GM18867 (cell line): ENCODE measurements around the gene LEP.
"Not testable (repeated sequence)": the region's sequence is repeated elsewhere in the genome, so short reads cannot be mapped to it uniquely, and the experiment has no call there.

ENCODE experiments used
- ATAC-seq: cut with Tn5 transposase; IDR thresholded peaks from one replicate; pipeline ENCODE4 v1.9.1; 2021; ENCODE audit warnings: mild to moderate bottlenecking, moderate library complexity; ENCODE audit not compliant: unreplicated experiment

The LEP gene

DNA sequence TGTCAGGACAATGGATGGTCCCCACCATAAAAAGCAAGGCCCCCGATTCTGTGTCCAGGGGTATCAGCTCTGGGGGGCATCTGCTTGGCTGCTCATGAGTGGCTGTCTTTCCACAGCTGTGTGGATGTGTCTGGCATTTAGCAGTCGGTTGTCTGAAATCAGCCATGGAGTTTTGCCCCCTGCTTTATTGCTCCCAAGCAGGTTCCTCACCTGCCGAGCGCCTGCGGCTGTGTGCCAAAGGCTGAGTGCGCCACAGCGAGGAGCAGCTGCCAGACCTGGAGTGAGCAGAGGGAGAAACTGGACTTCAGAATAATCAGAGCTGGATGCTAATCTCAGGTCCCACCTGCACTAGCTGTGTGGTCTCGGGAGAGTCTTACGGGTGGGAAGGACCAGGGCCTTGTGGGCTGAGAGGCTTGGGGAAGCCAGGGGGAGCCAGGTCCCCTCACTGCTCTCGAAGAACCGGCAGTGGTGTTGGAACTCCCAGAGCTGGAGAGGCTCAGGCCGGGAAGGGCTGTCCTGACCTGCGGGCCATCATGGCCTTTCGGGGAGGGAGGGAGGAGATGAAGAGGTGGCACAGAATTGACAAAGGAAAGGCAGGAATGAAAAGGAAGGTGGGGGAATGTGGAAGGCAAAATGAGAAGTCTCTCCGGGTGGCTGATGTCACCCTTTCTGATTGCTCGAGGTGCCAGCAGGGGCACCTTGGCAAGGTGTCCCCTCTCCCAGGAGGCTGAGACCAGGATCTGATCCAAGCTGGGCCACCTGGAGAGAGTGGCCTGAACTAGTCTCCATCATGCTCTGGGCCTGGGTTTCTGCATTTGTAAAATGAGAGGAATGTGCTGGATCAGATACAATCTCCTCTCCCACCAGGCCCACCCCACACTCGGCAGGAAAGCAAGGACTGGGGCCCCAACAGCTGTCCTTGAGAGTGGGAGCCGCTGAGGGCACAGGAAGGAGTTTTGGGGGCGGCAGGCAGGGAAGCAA lies 30.2 kb upstream of the LEP start:
- no peak for ATAC-seq

DNA sequence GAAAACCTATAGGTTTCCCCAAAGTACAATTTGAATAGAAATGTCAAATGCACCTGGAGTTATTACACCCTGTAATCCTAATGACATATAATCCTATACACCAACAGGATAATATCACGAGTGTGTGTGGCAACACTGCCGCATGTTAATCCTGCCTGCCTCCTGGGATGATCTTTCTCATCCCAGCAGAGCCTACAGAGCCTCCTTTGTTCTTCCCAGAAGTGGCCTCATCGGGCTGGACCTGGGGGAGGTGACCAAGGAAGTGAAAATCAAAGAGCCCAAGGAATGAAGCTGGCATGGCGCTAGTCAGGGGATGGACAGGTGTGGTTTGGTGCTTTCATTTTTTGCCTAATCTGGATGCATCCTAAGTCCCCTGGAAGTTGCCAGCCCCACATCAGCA lies 29.5 kb upstream of the LEP start:
- no peak for ATAC-seq

DNA sequence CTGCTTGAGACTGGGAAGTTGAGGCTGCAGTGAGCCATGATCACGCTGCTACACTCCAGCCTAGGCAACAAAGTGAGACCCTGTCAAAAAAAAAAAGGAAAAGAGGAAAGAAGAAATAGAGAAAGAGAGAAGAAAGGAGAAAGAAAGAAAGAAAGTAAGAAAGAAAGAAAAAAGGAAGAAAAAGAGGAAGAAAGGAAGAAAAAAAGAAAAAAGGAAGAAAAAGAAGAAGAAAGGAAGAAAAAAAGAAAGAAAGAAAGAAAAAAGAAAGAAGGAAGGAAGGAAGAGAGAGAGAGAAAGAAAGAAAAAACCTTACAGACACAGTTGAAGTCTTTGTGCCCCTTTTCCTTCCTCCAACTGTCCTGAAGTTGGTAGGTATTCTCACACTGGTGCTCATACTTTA lies 26.6 kb upstream of the LEP start:
- ATAC-seq = no peak

DNA sequence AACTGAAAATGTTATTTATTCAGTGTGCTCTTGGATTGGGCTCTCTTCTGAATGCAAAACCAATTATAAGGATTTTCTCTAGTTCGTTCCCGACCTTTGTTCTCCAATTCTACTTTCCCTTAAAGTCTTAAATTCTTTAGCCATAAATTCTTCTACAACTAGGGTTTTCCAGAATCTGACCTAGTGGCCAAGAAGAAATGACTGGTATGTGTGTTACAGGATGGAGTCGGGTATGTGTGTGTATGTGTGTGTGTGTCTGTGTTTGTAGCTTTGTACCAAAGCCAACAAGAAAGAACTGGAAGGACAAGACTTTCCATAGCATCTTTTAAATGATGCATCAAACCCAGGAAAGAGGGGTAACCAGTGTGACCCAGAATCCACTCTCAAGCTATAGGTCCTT lies 25.8 kb upstream of the LEP start:
- no peak for ATAC-seq

DNA sequence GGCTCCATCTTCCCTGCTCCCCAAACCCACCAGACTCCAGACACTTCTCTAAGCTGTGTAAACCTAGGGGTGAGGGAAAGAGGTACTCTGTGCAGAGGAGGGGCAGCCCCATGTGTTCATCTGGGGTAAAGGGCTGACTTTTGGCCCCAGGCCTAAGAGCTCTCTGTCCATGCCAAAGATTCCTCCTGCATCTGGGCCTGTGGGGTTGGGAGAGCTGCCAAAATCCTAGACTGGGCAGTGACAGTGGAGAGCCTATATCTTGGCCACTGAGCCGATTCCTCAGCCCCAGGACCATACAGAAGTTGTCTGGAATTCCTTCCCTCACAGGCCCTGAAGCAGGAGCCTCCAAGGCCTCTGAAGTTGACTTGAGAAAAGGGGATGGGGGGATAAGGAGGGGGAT lies 25.3 kb upstream of the LEP start:
- no peak for ATAC-seq

DNA sequence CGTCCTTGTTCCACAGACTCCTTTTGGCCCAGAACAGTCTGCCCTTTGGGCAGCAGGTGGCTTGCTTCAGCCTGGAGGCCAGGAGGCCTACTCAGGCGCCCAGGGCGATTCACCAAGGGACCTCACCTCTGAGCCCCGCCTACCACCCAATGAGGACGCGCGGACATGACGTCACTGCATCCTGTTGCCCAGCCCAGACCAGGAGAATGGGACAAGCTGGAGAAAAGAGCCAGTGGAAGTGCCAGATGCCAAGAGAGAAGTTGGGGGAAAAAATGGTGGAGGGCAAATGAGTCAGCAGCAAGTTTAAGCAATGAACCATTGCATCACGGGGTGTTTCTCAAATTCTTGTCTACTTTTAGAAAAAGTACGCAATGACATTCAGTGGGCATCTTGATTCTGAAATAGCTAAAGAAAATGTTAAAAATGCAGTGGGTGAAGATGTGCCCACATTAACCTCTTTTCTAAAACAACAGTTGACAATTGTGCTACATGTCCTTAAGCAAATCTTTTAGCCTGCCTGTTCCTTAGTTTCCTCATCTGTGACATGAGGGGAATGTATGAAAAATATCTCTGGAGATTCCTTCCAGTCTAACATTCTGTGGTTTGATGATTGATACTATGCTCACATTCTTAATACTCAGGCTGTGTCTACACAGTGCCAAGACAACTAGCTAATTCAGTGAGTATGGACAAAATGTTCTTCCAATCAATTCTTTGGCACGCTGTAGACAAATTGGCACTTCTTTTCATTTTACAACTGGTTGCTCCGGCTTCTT lies 23.9 kb upstream of the LEP start:
- ATAC-seq = no peak

DNA sequence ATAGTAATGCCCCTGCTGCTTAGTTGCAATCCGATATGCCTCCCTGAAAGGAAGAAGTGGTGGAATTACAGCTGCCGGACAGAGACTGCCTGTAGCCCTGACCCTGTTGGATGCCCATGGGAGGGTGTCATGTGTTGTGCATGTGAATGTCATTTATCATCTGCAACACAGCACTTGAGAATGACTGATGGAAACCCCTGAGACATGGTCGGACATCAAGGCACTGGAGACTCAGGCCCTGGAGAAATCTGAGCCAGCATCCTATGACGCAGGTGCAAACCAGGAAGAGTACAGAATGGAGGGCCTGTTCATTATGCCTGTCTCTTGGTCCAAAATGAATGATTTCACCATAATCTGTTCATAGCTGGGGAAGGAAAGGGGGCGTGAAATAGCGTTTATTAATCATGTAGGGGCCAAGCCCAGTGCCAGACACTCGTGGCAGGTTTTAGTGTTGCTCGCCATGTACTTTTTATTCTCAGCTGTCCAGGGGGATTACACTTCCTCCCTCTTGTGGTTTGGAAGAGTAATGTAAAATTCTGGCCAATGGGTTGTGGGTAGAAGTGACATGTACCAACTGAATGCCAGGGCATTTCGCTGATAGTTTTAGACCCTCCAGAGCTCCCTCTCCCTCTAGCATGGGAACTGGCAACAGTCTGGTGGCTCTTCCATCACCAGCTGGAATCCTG lies 23.0 kb upstream of the LEP start:
- no peak for ATAC-seq

DNA sequence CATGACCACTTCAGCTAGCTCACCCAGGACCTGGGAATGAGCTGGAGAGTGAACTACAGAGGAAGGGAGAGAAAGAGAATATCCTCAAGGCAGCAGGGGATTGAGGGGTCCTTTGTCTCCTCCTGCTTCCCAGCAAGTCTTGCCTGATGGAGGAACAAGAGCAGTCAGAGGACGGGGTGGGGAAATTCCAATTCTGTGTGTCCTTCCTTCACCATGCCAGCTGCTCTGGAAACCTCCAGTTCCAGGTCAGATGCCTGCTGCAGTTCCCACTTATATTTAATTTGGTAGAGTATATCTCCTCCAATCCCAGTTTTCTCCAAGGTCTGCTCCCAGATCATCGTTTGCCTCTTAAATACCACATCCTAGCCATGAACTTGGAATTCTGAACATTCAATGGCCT lies 21.4 kb upstream of the LEP start:
- no peak for ATAC-seq

DNA sequence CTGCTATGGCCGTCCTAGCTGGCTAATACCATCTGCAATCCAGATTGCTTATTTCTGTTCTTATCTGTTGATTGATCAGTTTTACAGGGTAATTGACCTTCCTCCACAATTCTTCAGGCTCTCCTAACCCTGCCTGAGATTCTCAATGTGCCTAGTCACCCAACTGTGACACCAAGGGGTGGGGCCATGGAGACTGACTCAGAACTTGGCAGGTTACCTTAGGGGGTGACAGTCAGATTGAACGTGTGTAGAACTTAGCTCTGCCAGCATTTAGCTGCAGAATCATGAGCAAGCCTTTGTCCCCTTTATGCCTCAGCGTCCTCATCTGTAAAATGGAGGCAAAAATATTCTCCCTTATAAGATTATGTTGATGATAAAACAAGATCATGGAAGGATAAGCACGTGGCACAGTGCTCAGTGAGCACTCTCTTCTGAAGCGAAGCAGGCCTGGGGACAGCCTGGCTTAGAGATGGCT lies 19.1 kb upstream of the LEP start:
- no peak for ATAC-seq

DNA sequence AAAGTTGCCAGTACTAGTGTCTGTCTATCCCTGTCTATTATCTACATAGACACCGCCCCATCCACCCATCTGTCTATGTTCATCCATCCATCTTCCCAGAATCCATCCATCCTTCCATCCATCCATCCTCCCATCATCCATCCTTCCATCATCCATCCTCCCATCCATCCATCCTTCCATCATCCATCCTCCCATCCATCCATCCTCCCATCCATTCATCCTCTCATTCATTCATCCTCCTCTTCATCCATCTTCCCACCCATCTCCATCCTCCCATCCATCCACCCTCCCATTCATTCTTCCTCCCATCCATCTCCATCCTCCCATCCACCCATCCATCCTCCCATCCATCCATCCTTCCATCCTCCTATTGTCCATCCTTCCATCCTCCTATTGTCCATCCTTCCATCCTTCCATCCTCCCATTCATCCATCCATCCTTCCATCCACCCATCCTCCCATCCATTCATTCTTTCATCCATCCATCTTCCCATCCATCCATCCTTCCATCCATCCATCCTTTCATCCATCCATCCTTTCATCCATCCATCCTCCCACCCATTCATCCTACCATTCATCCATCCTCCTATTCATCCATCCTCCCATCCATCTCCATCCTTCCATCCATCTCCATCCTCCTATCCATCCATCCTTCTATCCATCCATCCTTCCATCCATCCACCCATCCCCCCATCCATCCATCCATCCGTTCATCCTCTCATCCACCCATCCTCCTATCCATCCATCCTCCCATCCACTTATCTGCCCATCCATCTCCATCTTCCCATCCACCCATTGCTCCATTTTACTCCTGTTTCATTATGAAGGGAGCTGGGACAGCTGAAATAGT lies 14.7 kb upstream of the LEP start:
- ATAC-seq = no peak

DNA sequence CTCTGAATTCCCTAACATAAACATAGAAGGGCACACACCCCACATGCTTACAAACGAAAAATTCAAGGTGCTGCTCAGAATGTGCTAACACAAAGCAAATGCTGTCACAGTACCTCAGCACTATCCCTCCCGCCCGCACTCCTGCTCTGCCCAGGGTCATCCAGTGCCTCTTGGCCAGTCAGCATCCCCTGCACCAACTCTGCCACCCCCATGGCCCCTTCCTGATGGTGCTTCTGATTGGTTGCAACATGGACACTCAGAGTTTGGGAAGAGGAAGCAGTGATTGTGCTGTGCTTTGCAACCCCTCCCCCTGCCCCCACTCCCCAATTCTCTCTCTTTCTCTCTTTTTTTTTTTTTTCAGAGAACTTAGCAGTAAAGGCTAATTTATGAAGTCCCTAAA lies 13.8 kb upstream of the LEP start:
- ATAC-seq = no peak

DNA sequence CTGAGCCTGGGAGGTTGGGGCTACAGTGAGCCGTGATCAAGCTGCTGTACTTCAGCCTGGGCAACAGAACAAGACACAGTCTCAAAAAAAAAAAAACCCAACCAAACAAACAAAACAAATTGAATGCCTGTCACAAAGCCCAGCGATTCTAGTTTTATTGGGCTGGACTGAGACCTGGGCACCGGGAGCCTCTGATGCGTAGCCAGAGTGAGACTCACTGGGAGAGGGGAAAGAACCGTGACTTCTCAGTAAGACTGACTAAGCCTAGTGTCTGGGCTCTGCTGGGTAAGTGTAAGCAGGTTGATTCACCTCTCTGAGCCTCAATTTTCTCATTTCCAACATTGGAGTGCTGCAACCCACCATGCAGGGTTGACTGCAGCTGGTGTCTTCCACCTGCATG lies 10.1 kb upstream of the LEP start:
- no peak for ATAC-seq

DNA sequence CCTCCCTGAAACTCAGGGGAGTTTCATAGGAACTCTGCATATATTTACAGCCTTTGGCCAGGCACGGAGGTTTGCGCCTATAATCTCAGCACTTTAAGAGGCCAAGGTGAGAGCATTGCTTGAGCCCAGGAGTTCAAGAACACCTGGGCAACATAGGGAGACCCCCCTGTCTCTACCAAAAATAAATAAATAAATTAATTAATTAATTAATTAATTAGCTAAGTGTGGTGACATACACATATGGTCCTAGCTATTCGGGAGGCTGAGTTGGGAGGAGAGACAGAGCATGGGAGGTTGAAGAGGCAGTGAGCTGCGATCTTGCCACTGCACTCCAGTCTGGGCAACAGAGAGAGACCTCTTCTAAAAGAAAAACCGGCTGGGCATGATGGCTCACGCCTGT lies 9.4 kb upstream of the LEP start:
- ATAC-seq = no peak

DNA sequence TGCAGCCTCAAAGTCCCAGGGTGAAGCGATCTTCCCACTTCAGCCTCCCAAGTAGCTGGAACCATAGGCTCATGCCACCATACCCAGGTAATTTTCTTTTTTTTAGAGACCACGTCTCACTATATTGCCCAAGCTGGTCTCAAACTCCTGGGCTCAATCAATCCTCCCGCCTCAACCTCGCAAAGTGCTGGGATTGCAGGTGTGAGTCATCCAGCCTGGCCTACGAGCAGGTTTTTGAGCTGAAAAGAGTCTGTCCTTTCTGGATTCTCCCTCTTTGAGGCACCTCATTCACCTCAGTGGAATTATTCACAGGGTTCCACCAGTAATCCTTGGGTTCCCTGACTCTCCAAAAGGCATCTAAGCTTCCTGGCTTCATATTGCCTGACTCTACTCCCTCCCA lies 7.6 kb upstream of the LEP start:
- ATAC-seq = no peak

DNA sequence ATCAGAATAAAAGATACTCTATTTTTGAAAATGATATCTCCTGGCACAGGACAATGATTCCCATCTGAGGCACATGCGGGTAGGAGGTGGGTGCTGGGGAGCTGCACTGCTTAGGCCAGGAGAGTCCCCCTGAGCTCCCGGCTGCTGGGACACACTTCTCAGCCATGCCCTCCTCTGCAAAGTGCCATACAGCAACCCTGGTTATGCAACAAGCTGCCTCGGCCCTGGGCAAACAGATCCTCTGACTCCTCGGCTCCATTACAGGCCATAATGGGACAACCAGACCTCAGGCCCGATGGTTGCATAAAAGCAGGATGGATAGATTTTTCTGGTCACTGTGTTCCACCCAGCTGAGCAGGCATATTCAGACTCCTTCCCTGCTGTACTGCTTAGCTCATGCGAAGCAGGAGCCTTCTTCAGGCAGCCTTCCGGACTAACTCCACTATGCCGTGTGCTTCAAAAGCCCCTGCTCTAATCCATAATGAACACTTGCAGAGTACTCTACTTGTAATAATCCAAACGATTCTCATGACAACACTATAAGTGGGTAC lies 6.5 kb upstream of the LEP start:
- ATAC-seq = no peak

DNA sequence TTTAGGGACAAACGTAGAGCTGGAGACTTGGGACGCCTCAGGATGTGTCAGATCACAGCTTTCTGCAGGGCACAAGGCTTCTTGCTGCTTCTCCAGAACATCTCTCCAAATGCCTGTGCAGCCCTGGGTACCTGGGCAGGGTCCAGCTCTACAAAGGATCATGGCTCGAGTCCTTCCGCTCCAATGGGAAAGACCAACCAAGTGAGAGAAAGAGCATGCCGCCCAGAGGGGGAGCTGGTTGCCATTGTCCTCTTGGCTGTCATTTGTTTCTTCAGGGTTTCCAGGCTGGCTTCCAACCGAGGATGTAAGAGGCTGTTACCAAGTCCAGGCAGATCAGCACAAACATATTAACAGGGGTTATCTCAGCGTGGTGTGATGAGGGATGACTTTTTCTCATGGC lies 5.6 kb upstream of the LEP start:
- ATAC-seq = no peak

DNA sequence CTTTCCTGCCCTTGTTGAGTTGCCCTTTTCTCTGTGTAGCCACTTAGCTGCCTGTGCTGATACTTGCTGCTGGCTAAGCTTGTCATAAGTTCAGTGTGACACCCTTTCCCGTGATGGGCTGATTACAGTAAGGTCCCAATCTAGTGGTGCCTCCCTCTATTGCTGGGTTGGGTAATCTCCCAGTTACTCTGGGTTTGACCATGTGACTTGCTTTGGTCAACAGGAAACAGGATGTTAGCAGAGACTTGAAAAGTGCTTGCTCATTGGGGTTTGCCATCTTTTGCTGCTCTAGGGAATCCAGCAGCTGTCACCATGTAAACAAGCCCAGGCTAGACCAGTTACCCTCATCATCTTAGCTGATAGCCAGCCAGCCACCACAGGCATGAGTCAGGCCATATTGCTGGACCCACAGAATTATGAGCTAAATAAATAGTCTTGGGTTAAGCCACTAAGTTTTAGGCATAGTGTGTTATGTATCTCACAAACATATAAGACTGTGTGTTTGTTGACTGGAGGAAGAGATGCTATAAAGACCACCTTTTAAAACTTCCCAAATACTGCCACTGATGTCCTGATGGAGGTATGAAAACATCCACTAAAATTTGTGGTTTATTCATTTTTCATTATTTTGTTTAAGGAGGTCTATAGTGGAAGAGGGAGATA lies 4.0 kb upstream of the LEP start:
- no peak for ATAC-seq

DNA sequence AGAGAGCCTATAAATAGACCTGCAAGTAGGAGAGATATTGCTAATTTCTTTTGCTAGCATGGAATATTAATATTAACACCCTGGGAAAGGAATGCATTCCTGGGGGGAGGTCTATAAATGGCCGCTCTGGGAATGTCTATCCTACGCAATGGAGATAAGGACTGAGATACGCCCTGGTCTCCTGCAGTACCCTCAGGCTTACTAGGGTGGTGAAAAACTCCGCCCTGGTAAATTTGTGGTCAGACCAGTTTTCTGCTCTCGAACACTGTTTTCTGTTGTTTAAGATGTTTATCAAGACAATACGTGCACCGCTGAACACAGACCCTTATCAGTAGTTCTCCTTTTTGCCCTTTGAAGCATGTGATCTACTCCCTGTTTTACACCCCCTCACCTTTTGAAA lies 1.9 kb upstream of the LEP start:
- not testable (repeated sequence) for ATAC-seq

DNA sequence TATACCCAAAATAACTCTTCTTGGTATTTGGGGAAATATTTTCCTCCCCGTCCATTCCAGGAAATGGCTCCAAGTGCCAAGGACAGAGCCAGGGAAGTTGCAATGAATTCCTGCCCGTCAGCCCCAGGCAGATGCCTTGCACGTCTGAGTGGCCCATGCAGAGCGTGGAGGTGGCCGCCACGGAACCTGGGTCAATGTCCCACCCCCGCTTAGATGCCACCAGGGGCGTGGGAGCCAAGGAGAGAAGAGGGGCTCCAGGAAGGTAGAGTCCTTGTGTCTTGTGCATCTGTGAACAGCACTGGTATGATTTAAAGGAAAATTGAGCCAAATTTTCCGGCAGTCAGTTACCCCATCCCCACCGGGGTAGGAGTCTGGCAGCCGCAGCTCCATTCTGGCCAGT lies 1.6 kb downstream of the LEP start:
- no peak for ATAC-seq

DNA sequence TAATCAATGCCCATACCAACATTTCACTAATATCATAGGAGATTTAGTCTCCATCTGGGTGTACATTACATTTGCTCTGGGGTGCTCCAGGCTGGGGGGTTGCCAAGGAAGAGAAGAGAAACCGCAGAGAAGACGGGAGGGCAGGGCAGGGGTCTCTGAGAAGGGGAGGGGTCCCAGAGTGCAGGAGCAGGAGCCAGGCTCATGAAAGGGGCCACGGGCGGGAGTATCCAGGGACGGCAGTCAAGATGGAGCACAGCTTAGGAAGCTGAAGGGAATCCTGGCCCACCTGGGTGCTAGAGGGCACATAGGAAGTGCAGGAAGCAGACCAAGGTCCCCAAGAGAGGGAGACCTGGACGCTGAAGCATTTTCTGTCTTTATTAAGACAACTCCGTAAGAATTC lies 2.2 kb downstream of the LEP start:
- no peak for ATAC-seq
